GM21390 (cell line): ENCODE measurements around the gene FAM184A.

Experiments
- ATAC-seq: cut with Tn5 transposase; IDR thresholded peaks from one replicate; pipeline ENCODE4 v1.9.1; 2021; ENCODE audit not compliant: unreplicated experiment

The FAM184A gene

DNA sequence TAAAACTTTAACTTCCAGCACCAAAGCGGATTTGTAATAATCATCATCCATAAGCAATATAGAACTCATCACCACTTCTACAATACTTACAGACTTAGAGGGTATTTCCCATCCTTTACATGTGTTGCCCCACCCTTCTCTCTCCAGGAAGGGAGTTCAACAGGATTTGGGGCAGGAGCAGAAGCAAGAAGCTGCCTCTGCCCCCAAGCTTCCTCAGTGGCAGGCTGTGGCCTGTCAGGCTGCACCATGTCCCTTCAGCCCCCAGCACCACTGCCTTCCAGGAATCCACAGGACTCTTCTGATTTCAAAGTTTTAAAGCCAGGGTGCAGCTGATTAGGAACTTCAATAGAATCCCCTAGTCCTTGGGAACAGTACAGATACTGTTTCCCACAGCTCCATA is 106.8 kb downstream of the FAM184A start:
- ATAC-seq: no peak

DNA sequence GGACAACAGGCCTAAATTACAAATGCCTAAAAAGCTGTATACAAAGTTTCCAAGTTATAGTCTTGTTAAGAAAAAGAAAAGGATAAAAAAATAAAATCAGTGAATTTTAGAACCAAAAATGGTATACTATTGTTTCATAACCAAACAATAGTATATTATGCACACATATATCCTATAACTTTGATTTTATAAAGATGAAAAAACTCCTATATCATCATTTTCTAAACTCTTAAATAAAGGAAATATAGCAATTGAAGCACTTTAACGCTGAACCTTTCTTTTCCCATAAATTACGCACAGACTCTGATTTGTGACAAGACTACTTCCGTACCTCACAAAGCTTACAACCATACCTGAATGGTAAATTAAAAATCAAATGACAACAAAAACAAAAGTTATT is 107.6 kb downstream of the FAM184A start:
- no peak for ATAC-seq

DNA sequence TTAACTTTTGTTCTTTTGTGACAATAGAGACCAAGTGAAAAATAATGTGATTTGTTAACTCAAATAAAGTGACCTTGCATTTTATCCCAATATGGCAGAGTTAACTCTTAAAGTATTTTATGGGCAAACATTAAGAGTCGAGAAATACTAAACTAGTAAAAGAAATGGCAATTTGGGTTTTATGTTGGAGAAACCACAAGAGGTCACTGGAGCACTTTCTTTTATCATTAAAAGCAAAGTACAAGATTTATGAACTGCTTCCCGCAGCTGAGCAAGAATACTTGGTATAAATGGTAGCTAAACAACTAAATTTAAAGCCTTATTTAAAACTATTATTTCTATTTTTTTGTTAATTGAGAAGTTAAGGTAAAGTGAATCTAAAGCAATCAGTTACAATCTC is 110.0 kb downstream of the FAM184A start:
- no peak for ATAC-seq

DNA sequence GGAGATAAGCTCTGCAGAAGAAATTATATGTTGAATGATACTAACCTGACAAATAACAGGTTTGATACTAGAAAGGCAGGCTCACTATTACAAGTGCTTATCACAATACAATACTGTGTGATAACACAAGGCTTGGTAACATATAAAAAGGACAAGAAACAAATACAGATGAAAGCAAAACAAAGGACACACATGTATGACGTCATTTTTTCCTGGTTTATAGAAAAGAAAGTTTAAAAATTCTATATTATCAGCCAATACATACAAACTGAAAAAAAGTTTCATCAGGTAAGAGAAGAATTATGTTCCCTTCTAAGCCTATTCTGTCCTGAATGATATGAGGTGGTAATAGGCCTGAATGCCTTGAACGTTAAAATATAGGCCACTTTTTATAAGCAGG is 111.2 kb downstream of the FAM184A start:
- ATAC-seq: no peak

DNA sequence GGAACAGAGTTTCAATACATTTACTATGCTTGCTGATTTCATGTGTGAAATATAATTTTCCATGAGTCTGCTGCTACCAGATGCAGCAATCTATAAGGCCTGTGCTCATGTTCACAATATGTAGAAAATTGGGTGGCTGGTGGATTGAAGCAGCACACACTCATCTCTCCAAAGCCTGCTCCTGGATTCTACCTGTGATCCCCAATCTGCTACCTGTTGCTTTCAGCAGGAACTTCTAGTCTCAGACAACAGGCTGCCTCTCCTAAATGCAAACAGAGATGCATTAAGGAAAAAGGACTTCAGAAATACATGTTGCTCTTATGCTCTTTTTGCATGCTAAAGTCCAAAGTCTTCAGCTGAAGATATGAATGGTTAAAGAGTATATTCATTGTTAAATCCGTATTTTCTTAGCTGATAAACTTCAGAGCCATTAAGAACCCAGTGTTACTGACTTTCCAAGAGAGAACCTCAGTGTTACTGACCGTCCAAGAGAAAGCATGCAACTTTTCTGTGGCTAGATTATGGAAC is 112.6 kb downstream of the FAM184A start:
- ATAC-seq: no peak

DNA sequence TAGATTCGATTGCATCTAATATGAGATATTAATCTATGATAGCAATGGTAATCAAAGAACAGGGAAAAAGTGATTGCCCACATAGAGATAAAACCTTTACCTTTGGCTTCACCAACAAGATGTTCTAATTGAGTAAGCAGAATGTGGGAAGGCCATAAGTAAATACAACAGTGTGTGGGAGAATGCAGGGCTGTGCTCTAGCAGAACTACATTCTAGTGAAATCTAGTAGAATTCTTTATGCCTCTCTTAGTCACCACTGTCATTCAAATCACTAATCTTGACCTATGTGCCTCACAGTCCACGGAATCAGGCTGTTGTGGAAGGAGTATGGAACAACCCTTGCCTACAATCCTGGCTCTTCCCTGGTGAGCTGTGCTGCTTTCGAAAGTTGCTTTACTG is 113.1 kb downstream of the FAM184A start:
- ATAC-seq: no peak

DNA sequence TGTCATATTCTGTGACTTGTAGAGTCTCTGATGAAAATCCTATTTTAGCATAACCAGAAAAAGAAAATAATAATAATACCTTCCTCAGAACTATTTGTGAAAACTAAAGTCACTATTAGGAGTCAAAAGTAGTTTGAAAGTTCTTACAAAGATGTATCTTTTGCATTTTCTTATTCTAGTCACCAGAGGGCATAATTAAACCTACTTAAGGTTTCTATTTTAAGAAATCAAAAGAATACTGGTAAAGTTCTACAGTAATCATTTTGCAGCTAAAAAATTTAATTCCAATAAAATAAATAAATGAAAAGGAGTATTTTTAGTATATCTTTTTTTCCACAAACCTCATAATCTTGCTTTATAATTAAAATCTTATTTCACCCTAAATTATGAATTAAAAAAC is 115.5 kb downstream of the FAM184A start:
- ATAC-seq: no peak

DNA sequence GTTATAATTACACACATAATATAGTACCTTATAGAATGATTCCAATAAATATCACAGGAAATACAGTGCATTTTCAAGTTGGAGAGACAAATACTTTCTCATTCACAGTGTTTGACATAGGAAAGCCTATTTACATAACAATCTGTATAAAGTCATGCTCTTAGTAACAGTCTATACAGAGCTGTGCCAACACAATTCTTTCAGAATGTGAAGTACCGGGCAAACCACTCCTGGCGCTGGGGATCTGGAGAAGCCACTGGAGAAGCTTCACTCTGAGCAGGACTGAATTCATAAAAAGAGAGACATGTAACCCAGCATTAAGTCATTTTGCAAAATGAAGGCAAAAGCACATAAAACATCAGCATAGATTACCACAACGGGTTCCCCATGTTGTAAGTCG is 118.6 kb downstream of the FAM184A start:
- ATAC-seq: no peak

DNA sequence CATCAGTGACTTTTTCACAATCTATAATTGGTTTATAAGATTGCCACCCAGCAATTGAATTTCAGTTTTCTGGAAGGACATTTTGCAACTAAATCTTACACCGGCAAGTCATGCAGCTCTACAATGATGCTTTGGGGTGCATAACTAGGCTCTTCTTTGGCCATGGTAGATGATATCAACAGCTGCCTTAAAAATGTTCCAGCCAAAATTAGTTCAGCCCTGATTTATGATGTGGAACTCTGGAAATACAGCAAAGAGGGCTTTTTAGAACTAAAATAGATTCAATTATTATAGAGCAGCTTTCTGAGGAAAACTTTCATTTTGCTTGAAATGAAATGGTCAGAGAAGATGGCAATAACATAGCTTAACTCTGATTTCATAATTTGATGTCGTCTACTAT is 125.1 kb downstream of the FAM184A start:
- ATAC-seq: no peak

DNA sequence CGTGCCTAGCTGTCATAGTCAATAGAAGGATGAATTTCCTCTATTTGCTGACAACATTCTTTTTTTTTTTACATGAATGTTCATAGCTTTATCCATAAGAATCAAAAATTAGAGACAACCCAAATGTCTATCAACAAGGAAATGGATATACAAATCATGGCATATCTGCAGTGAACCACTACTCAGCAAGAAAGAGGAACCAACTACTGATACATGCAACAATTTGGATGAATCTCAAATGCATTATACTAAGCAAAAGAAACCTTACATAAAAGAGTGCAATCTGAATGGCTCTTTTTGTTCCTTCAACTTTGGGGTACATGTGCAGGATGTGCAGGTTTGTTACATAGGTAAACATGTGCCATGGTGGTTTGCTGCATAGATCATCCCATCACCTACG is 125.8 kb downstream of the FAM184A start:
- no peak for ATAC-seq

DNA sequence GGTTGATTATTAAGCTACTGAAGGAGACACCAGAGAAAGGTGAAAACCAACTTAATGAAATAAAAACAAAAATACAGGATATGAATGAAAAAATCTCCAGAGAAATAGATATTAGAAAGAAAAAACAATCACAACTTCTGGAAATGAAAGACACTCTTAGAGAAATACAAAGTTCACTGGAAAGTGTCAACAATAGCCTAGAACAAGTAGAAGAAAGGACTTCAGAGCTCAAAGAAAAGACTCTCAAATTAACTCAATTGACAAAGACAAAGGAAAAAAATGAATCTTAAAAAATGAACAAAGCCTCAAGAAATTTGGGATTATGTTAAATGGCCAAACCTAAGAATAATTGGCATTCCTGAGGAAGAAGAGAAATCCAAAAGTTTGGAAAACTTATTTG is 133.2 kb downstream of the FAM184A start:
- ATAC-seq: no peak

DNA sequence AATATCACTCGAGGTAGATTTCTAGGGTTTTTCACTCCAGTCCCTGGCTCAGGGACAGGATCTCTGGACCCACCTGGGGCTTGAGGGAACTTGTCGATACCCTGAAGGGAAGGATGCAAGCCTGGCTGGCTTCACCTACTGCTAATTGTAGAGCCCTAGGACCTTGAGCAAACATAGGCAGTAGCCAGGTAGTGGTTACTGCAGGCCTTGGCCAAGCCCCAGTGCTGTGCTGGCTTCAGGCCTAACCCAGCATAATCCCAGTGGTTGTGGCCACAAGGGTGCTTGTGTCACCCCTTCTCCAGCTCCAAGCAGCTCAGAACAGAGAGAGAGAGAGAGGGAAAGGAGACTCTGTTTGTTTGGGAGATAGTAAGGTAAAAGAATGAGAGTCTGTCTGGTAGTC is 137.7 kb downstream of the FAM184A start:
- no peak for ATAC-seq

DNA sequence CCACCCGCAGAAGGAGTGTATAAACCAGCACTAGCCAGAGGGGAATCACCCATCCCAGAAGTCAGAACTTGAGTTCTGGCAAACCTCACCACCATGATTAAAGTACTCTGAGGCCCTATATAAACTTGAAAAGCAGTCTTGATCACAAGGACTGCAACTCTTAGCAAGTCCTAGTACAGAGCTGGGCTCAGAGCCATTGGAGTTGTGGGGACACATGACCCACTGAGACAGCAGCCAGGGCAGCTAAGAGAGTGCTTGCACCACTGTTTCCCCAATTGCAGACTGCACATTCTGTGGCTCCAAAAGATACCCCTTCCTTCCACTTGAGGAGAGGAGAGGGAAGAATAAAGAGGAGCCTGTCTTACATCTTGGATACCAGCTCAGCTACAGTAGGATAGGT is 138.8 kb downstream of the FAM184A start:
- no peak for ATAC-seq

DNA sequence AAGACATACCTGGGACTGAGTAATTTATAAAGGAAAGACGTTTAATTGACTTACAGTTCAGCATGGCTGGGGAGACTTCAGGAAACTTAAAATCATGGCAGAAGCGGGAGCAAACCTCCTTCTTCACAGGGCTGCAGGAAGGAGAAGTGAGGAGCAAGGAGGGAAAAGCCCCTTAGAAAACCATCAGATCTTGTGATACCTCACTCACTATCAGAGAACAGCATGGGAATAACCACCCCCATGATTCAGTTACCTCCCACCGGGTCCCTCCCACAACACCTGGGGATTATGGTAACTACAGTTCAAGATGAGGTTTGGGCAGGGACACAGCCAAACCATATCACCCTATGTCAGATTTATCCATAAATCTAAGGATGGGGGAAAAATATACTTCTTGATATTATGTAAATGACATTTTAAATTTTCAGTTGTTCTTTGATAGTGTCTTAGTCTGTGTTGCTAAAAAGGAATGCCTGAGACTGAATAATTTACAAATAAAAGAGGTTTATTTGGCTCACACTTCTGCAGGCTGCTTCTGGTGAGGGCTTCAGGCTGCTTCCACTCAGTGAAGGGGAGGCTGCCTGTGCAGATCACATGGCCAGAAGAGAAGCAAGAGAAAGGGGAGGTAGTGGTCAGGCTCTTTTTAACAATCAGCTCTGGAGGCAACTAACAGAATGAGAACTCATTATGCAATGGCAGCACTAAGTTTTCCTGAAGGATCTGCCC is 142.3 kb downstream of the FAM184A start:
- ATAC-seq: no peak

DNA sequence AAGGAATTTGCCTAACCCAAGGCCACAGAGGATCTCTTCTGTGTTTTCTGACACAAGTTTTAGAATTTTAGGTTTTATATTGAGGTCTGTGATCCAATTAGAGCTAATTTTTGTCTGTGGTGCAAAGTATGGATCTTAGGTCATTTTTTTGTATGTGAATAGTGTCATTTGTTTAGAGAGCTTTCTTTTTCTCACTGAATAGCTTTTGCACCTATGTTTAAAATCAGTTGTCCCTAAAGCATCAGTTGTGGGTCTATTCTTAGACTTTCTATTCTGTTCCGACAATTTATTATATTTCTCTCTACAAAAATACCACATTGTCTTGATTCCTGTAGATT is 143.2 kb downstream of the FAM184A start:
- ATAC-seq: peak; percentile 9

DNA sequence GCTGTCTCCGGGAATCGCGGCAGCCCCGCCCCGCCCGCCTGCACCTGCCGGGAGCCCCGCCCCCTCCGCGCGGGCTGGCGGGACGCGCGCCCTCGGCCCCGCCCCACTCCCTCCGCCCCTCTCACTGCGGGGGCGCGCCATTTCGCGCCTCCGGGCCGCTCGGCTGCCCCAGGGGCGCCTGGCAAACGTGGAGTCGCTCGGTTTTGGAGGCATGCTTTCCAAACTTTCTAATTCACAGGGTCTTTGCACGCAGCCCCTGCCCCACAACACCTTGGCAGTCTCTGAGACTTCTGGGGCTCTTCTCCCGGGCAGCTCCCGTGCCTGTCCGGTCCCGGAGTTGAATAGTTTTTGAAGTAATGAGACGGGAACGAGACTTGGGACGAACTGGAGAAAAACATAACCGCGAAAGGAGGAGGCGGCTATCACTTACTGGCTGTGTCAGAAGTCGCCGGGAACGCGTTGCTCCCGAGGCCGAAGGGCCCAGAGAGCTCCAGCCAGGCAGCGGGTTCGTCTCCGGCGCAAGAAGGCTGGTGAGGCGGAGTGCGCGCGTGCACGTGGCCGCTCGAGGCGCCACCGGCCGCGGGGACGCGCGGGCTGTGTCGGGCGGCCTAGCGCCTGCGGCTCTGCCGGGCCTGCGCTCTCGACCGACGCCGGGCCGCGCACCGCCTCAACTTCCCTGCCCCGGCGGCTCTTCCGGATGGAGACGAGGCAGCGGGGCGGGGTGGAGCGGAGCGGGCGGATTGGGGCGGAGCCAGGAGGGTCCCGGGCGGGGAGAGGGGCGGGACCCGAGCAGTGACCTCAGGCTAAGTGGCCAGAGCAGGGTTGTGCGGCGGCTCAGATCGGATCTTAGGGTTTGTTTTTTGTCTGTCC is 143.8 kb downstream of the FAM184A start, which contains the start of gene MCM9:
Gene MCM9 (minus strand): TSS at position 699 of the 870 bp plus-strand sequence. CDS start 3,436 bp downstream, outside the sequence.
- ATAC-seq: peak; percentile 94

DNA sequence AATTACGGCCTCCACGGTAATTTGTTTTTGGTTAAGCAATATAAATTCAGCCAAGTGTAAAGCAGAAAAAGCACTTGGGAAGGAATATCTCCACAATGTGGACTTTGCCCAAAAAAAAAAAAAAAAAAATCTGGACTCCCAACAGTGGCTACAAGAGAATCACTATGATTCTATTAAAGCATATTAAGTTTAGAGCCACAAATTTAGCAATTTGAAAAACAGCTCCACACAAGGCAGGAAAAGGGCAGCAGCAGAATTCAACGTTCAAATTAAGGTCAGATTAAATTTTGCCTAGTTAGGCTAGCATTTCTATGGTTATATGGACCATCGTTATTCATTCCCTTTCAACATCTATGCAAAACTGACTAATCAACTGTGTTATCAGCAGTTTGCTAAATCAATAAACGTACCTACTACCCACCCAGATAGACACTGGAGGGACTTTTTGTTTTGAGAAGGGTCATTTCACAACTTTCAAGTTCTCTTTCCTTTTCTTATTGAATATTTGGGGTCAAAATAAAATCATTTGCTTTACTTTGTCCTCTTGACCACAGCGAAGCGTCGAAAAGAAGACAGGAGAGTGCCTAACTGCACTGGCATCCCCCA is 144.5 kb downstream of the FAM184A start:
- ATAC-seq: peak; percentile 1

DNA sequence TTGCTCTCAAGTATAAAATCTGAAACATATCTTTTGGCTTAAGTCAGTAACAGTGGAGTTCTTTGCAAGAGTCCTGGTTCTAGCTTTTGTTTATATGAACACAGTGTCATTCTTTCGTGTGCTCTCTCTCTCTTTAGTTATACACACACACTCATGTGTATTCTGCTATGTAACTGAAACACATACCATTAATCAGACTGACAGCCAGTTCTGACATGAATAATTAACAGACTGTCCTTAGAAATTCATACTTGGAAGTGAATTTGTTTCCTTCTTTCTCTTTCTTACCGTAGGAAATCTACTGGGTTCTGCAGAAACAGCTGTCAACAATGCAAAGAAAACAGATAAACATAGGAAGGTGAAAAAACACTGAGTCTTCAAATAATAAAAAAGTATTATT is 146.0 kb downstream of the FAM184A start:
- ATAC-seq: no peak

DNA sequence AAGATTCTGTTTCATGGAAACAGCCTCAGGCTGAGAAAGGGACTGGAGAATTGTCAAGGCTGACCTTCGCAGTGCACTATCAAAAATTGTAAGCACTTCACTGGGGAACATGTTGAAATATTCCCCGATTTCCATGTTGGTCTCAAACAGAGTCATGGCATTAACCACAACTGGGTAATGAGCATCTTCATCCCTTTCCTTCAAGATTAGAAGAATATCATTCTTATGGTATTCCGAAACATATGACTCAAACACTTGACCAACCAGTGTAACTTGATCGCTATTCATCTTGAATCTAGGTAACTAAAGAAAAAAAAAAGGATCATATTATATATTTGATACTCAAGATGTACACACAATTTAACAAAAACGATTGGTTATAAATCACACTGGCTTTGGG is 147.0 kb downstream of the FAM184A start:
- ATAC-seq: no peak

DNA sequence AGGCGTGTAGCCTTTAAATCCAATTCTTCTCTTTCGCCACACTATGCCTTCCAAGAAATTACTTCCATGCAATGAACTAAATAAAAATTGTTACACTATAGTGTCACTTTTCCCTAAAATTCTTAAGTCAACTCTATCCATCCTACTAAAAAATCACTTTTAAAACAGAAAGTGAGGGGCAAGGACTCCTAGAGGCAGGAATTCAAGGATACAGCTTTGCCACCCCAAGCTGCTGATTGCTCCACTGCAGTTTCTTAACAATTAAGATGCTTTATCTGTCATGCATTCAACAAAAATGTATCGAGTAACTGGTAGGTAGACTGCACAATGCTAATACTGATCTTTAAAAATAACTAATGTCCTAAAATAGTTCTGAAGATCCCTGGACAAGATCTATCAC is 147.8 kb downstream of the FAM184A start:
- ATAC-seq: no peak

DNA sequence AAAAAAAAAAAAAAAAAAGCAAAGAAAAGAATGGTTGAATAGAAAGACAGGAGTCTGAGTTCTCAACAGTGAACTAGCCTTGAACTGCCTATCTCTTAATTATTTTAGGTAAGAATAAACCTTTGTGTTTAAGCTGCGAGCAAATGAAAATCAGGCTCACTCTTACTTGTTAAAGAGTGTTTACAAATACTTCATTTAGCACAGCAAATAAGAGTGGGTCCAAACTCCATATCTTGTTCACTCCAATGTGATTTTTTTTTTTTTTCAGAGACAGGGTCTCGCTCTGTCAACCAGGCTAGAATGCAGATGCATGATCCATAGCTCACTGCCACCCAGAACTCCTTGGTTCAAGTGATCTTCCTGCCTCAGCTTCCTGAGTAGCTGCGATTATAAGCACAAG is 155.4 kb downstream of the FAM184A start:
- no peak for ATAC-seq

DNA sequence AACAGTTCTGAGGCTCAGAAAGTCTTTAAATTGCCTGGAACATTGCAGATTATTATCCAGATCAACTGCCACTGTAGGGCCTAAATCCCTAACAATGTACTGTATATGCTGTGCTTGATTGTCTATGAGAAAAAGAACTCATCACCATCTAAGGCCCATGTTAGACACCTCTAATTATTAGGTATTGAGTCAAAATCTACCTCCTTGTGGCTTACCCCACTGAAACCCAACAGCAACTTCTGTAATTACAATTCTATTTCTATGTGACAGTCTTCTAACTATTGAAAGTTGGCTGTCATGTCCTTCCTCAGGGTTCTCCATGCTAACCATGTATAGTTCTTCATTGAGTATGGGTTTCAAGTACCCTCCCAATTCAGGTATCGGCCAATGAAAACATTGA is 157.4 kb downstream of the FAM184A start:
- ATAC-seq: no peak
